Fibroblast of the aortic adventitia (primary cell): Measurements from ENCODE around the gene SLC35A4. TPM values are rescaled to one million over a fixed set of nuclear protein-coding genes. Genes with fewer than 3 reads are reported as not detected.

Experiments
- DNase-seq: peaks from one replicate; pipeline ENCODE4 v3.0.0-alpha.2; 2010; ENCODE audit warnings: low read depth
- H3K4me3 ChIP-seq: 2 replicates; pipeline ENCODE4 v1.5.1; 2011; ENCODE audit warnings: low read depth, mild to moderate bottlenecking, control low read depth, low read length, moderate library complexity
- CTCF ChIP-seq: IDR thresholded peaks from 2 replicates; pipeline ENCODE4 v1.5.1; 2011; ENCODE audit warnings: mild to moderate bottlenecking, low read length, control low read depth, inconsistent platforms; ENCODE audit not compliant: insufficient read depth
- small RNA-seq: library from RNA; depleted of rRNA; stranded (forward); fragments of <200 nt; gene quantifications from one replicate; pipeline ENCODE3, GENCODE V24; 2012
- total RNA-seq: library from RNA; depleted of rRNA; stranded (reverse); fragments of >200 nt; gene quantifications from 2 replicates; pipeline ENCODE4 v1.2.3, GENCODE V29; 2012; ENCODE audit warnings: low replicate concordance

The SLC35A4 gene
- total RNA-seq, 1 donor, result 28.0 TPM

- TF ChIP-seq CTCF, result no peak
- DNase-seq, result no peak
- no peak overlapping the region for H3K4me3 ChIP-seq
These were observed 39.1 kb downstream of the SLC35A4 start for GRCh38 chr5:140603734-140604133.

GRCh38 chr5:140605879-140606278, 41.3 kb downstream of the SLC35A4 start:
- peak; percentile 53 for DNase-seq
- no peak overlapping the region for H3K4me3 ChIP-seq
- TF ChIP-seq CTCF, result no peak

GRCh38 chr5:140607031-140607430, 42.4 kb downstream of the SLC35A4 start:
- no peak overlapping the region for H3K4me3 ChIP-seq
- TF ChIP-seq CTCF, result no peak
- DNase-seq, result peak; percentile 34

GRCh38 chr5:140608722-140609121, 44.1 kb downstream of the SLC35A4 start:
- no peak overlapping the region for H3K4me3 ChIP-seq
- TF ChIP-seq CTCF, result no peak
- DNase-seq, result no peak

GRCh38 chr5:140609126-140609525, 44.5 kb downstream of the SLC35A4 start:
- no peak overlapping the region for H3K4me3 ChIP-seq
- no peak for TF ChIP-seq CTCF
- no peak for DNase-seq

- TF ChIP-seq CTCF, result no peak
- peak; percentile 71 for DNase-seq
- H3K4me3 ChIP-seq, result no peak overlapping the region
These were observed 46.4 kb downstream of the SLC35A4 start for GRCh38 chr5:140611020-140611521.

Small RNAs within 50 kb of the gene (small RNA-seq; reads per million reads assigned to genes)
- gene RF00279 (not detected), gene RF00443 (not detected)

Other genes with a start within 250 kb of the SLC35A4 start
- 0.41 and 0.90 TPM in 2 replicates for gene HBEGF, start 218.2 kb upstream of the SLC35A4 start, total RNA-seq
- not detected in 2 replicates for gene SLC4A9, start 204.6 kb upstream of the SLC35A4 start, total RNA-seq
- gene ANKHD1, start 163.0 kb upstream of the SLC35A4 start, total RNA-seq, result 71.1 and 145 TPM in 2 replicates
- gene EIF4EBP3, start 17.2 kb upstream of the SLC35A4 start, total RNA-seq, result 0.74 and 4.7 TPM in 2 replicates
- 29.3 and 29.6 TPM in 2 replicates for gene SRA1, start 7.4 kb upstream of the SLC35A4 start, total RNA-seq
- gene APBB3, start 230 bp upstream of the SLC35A4 start, total RNA-seq, result 16.1 and 17.5 TPM in 2 replicates
- gene CD14, start 68.3 kb downstream of the SLC35A4 start, total RNA-seq, result 0.36 and 4.4 TPM in 2 replicates
- 21.1 and 295 TPM in 2 replicates for gene TMCO6, start 74.6 kb downstream of the SLC35A4 start, total RNA-seq
- 32.9 and 40.6 TPM in 2 replicates for gene NDUFA2, start 82.8 kb downstream of the SLC35A4 start, total RNA-seq
- 84.2 and 183 TPM in 2 replicates for gene IK, start 83.0 kb downstream of the SLC35A4 start, total RNA-seq
- 12.8 and 21.9 TPM in 2 replicates for gene WDR55, start 100.1 kb downstream of the SLC35A4 start, total RNA-seq
- 0.18 TPM in 1 of 2 replicates, not detected in the other for gene DND1, start 108.7 kb downstream of the SLC35A4 start, total RNA-seq
- 52.2 and 62.9 TPM in 2 replicates for gene HARS1, start 126.5 kb downstream of the SLC35A4 start, total RNA-seq
- gene HARS2, start 126.6 kb downstream of the SLC35A4 start, total RNA-seq, result 22.7 and 39.0 TPM in 2 replicates
- gene ZMAT2, start 135.6 kb downstream of the SLC35A4 start, total RNA-seq, result 37.2 and 118 TPM in 2 replicates
- gene PCDHA1, start 221.3 kb downstream of the SLC35A4 start, total RNA-seq, result 0.09 TPM in 1 of 2 replicates, not detected in the other
- 0.09 and 0.16 TPM in 2 replicates for gene PCDHA2, start 230.0 kb downstream of the SLC35A4 start, total RNA-seq
- gene PCDHA3, start 236.2 kb downstream of the SLC35A4 start, total RNA-seq, result 0.27 and 0.49 TPM in 2 replicates
- gene PCDHA4, start 242.2 kb downstream of the SLC35A4 start, total RNA-seq, result 0.09 and 1.1 TPM in 2 replicates